ENCODE measurements around the gene PTGR3.

Gene PTGR3

DNA sequence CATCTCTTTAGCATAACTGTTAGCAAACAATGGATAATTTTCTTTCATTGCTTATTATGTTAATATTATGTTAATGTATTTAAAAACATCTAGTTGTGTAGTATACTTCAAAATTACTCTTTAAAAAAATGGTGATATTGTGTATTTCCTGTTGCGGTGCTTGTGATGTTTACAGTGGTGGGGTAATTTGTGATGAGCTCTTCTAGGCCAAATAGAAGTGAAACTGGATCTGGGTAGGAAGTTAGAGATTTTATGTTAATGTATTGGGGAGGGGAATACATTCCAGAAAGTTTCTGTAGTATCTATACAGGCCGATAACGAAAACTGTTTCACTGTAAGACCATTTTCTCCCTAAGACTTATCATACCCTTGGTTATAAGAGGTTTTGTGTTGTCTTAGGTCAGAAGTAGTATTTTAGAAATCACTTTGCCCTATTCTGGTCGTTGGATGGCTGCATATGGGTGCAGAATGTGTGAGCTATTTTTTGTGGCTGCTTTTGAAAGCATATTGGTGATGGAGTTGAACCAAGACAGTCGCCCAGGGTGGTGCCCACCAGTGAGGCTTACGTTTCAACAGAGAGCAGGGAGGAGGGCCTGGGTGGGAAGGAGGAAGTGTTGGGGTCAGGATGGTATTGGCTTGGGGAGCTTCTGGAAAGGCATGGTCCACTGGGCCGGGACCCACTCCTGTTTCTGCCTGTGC is 7.4 kb upstream of the PTGR3 start:
- no peak overlapping the region for H3K4me3 ChIP-seq (ENCODE audit: low read depth, low read length)
- in situ Hi-C loops (cut with HindIII; ENCODE audit: low sequenced_read_pairs): no loop called here
- no peak for TF ChIP-seq CTCF (IDR thresholded peaks at IDR 0.05; ENCODE audit: low read depth, low read length, missing control alignments)
- DNase-seq (ENCODE audit: low read depth): no peak

GRCh38 chr18:75215663-75216062 is 6.7 kb upstream of the PTGR3 start:
- in situ Hi-C loops (cut with HindIII; ENCODE audit: low sequenced_read_pairs): no loop called here
- no peak for DNase-seq (ENCODE audit: low read depth)
- H3K4me3 ChIP-seq (ENCODE audit: low read depth, low read length): no peak overlapping the region
- TF ChIP-seq CTCF (IDR thresholded peaks at IDR 0.05; ENCODE audit: low read depth, low read length, missing control alignments): no peak

DNA sequence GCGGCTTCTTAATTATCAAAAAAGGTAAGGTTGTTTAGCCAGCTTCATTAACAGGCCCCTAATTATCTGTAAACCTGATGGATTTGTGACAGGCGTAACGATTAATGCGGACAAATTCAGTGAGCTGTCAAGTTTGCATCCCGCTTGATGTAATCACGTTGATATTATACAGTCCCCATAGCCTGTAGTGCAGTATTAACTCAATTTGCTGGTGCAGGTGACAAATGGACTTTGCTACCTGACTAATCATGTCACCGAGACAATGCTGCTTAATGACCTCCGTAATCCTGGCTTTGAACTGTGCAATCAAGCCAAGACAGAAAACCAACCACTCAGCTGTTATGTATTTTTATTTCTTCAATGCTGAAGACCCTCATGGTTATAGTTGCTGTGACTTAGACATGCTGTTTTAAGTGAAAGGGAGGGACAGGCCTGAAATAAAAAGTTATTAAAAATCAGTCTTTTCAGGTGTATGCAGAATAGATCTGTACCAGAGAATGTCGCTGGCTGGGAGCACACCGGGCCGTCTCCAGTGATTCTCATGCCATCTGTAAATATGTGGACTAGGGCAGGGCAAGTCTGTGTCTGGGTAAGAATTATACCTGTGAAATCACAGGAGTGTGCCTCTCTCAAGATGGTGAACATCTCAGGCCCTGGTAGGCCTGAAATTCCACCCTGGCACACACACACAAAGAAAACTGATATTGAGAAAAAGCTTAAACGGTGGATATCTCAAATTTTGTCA is 6.0 kb upstream of the PTGR3 start:
- peak overlapping the region; percentile 66 for H3K4me3 ChIP-seq (ENCODE audit: low read depth, low read length)
- in situ Hi-C loops (cut with HindIII; ENCODE audit: low sequenced_read_pairs): no loop called here
- no peak for DNase-seq (ENCODE audit: low read depth)
- TF ChIP-seq CTCF (IDR thresholded peaks at IDR 0.05; ENCODE audit: low read depth, low read length, missing control alignments): no peak

GRCh38 chr18:75214332-75214690 is 5.4 kb upstream of the PTGR3 start:
- no peak for DNase-seq (ENCODE audit: low read depth)
- TF ChIP-seq CTCF (IDR thresholded peaks at IDR 0.05; ENCODE audit: low read depth, low read length, missing control alignments): no peak
- in situ Hi-C loops (cut with HindIII; ENCODE audit: low sequenced_read_pairs): no loop called here
- peak overlapping the region; percentile 66 for H3K4me3 ChIP-seq (ENCODE audit: low read depth, low read length)

DNA sequence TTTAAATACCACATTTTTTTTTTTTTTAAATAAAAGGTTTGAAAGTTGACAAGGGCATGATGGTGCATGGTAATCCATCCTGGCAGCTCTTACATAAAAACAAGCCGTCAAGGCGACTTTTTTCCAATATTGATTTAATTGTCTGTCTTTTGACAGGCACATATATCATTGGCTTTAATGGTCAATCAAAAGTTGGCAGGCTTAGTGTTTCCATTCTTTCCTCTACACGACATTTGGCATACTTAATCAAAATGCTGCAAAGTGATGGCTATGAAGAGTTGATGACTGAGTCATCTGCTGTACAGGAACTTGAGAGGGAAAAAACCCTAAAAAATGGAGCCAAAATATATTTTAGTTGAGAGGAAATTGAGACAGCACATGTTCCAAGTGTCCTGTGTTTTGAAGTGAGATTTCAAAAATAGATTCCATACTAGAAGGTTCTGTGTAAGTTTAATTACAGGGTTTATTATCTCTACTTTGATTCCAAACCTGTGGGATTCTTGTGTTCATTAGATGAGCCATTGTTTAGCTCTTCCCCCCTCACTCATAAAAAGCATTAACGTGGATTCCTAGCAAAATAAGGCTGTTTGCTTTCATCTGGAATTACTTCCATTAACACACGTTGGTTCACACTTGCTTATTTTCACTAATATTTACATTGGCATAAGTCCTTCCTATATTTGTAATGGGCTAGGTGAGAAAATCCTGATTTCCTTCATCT is 4.8 kb upstream of the PTGR3 start:
- peak overlapping the region; percentile 66 for H3K4me3 ChIP-seq (ENCODE audit: low read depth, low read length)
- peak; percentile 65 for DNase-seq (ENCODE audit: low read depth)
- in situ Hi-C loops (cut with HindIII; ENCODE audit: low sequenced_read_pairs): no loop called here
- TF ChIP-seq CTCF (IDR thresholded peaks at IDR 0.05; ENCODE audit: low read depth, low read length, missing control alignments): no peak

DNA sequence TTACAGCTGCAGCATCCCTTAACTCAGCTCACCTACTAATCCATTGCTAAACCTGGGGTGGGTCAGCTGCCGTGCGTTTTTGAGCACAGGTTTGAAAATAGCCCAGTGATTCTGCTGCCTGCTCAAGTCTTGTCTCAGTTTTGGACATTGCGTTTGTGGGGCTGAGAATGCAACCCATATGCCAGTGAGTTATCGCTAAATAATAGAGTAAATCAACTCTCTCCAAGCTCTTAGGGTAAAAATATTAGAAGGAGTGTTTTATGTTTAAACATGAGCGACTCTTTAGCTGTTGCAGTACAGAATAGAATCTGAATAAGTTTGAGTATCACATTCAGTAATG is 3.8 kb upstream of the PTGR3 start:
- DNase-seq (ENCODE audit: low read depth): no peak
- no peak for TF ChIP-seq CTCF (IDR thresholded peaks at IDR 0.05; ENCODE audit: low read depth, low read length, missing control alignments)
- H3K4me3 ChIP-seq (ENCODE audit: low read depth, low read length): peak overlapping the region; percentile 66
- in situ Hi-C loops (cut with HindIII; ENCODE audit: low sequenced_read_pairs): no loop called here

Measured in astrocyte of the cerebellum (primary cell).